Activated T-helper 17 cell treated with anti-CD3 and anti-CD28 coated beads, Interleukin-2, amount 50 U/mL, for 72 hours (primary cell): Measurements from ENCODE around the gene ZCWPW2. TPM values are rescaled to one million over a fixed set of nuclear protein-coding genes. Genes with fewer than 3 reads are reported as not detected.

Experiments used
- ATAC-seq: fragments of 150-1000 bp; cut with Tn5 transposase; replicated peaks from 2 replicates; pipeline ENCODE4 v1.10.0; 2021; ENCODE audit warnings: mild to moderate bottlenecking, moderate library complexity
- H3K27ac Mint-ChIP-seq: one replicate; pipeline ENCODE4 v1.8.0; 2022; ENCODE audit warnings: mixed read lengths
- H3K27me3 Mint-ChIP-seq: one replicate; pipeline ENCODE4 v1.8.0; 2022; ENCODE audit warnings: mixed read lengths
- H3K36me3 Mint-ChIP-seq: one replicate; pipeline ENCODE4 v1.8.0; 2022; ENCODE audit warnings: low read depth, mild to moderate bottlenecking, mixed read lengths
- H3K4me1 Mint-ChIP-seq: one replicate; pipeline ENCODE4 v1.8.0; 2022; ENCODE audit warnings: mixed read lengths
- H3K4me3 Mint-ChIP-seq: one replicate; pipeline ENCODE4 v1.8.0; 2022; ENCODE audit warnings: mild to moderate bottlenecking, mixed read lengths
- H3K9me3 Mint-ChIP-seq: one replicate; pipeline ENCODE4 v1.8.0; 2022; ENCODE audit warnings: mixed read lengths
- total RNA-seq, 2 donors: library from RNA; stranded (reverse); gene quantifications; one replicate each; pipeline ENCODE4 v1.2.3, GENCODE V29; 2022

The ZCWPW2 gene
- total RNA-seq, 2 donors from 2014 or later, result 0.22 to 0.37 TPM

GRCh38 chr3:28337230-28337629, 11.3 kb upstream of the ZCWPW2 start:
- Mint-ChIP-seq H3K4me1 (peaks cover 5% of the 10 kb centered on the region), H3K9me3 (no peaks in the 10 kb centered on the region), H3K27ac (no peak overlapping the region), H3K36me3 (peaks cover 56% of the 10 kb centered on the region), H3K27me3 (no peaks in the 10 kb centered on the region), H3K4me3 (no peak overlapping the region)
- no peak for ATAC-seq

- H3K36me3 Mint-ChIP-seq, result peaks cover 54% of the 10 kb centered on the region
- H3K27ac Mint-ChIP-seq, result peak overlapping the region; percentile 6
- no peaks in the 10 kb centered on the region for H3K9me3 Mint-ChIP-seq
- H3K4me3 Mint-ChIP-seq, result peak overlapping the region; percentile 29
- H3K4me1 Mint-ChIP-seq, result peaks cover 30% of the 10 kb centered on the region
- ATAC-seq, result no peak
- H3K27me3 Mint-ChIP-seq, result no peaks in the 10 kb centered on the region
These were observed 5.4 kb upstream of the ZCWPW2 start for GRCh38 chr3:28343144-28343543.

GRCh38 chr3:28345690-28346089, 2.8 kb upstream of the ZCWPW2 start:
- Mint-ChIP-seq H3K27me3 (no peaks in the 10 kb centered on the region), H3K4me1 (peaks cover 30% of the 10 kb centered on the region), H3K27ac (no peak overlapping the region), H3K4me3 (peak overlapping the region; percentile 97), H3K9me3 (no peaks in the 10 kb centered on the region), H3K36me3 (peaks cover 49% of the 10 kb centered on the region)
- no peak for ATAC-seq

GRCh38 chr3:28347374-28348264, 902 bp upstream of the ZCWPW2 start:
- Mint-ChIP-seq H3K27ac (peak overlapping the region; percentile 100), H3K27me3 (no peaks in the 10 kb centered on the region), H3K4me1 (peaks cover 21% of the 10 kb centered on the region), H3K9me3 (no peaks in the 10 kb centered on the region), H3K36me3 (peaks cover 55% of the 10 kb centered on the region), H3K4me3 (peak overlapping the region; percentile 97)
- peak; percentile 25 for ATAC-seq

GRCh38 chr3:28348265-28348628, 274 bp upstream of the ZCWPW2 start:
- Mint-ChIP-seq H3K9me3 (no peaks in the 10 kb centered on the region), H3K4me1 (peaks cover 15% of the 10 kb centered on the region), H3K27ac (peak overlapping the region; percentile 100), H3K4me3 (peak overlapping the region; percentile 97), H3K27me3 (no peaks in the 10 kb centered on the region), H3K36me3 (peaks cover 55% of the 10 kb centered on the region)
- ATAC-seq, result peak; percentile 83

- H3K36me3 Mint-ChIP-seq, result peaks cover 55% of the 10 kb centered on the region
- H3K27ac Mint-ChIP-seq, result peak overlapping the region; percentile 100
These were observed 1.0 kb downstream of the ZCWPW2 start for GRCh38 chr3:28349469-28350000.

GRCh38 chr3:28376424-28376823, 27.9 kb downstream of the ZCWPW2 start:
- Mint-ChIP-seq H3K27me3 (no peaks in the 10 kb centered on the region), H3K9me3 (peaks cover 22% of the 10 kb centered on the region), H3K4me1 (no peaks in the 10 kb centered on the region), H3K36me3 (no peaks in the 10 kb centered on the region), H3K4me3 (no peak overlapping the region), H3K27ac (no peak overlapping the region)
- no peak for ATAC-seq

More at GRCh38 chr3:28349469-28350000, 1.0 kb downstream of the ZCWPW2 start:
- Mint-ChIP-seq H3K27me3 (no peaks in the 10 kb centered on the region), H3K4me1 (peaks cover 13% of the 10 kb centered on the region), H3K4me3 (peak overlapping the region; percentile 97), H3K9me3 (peaks cover 5% of the 10 kb centered on the region)
- peak; percentile 1 for ATAC-seq

- no peak overlapping the region for H3K4me3 Mint-ChIP-seq
- no peaks in the 10 kb centered on the region for H3K36me3 Mint-ChIP-seq
- H3K27me3 Mint-ChIP-seq, result no peaks in the 10 kb centered on the region
- peaks cover 18% of the 10 kb centered on the region for H3K9me3 Mint-ChIP-seq
- no peaks in the 10 kb centered on the region for H3K4me1 Mint-ChIP-seq
- no peak for ATAC-seq
- H3K27ac Mint-ChIP-seq, result no peak overlapping the region
These were observed 37.5 kb downstream of the ZCWPW2 start for GRCh38 chr3:28386049-28386448.

GRCh38 chr3:28388978-28389377, 40.5 kb downstream of the ZCWPW2 start:
- H3K9me3 Mint-ChIP-seq, result peaks cover 37% of the 10 kb centered on the region
- H3K4me1 Mint-ChIP-seq, result no peaks in the 10 kb centered on the region
- no peak overlapping the region for H3K4me3 Mint-ChIP-seq
- no peaks in the 10 kb centered on the region for H3K27me3 Mint-ChIP-seq
- H3K36me3 Mint-ChIP-seq, result no peaks in the 10 kb centered on the region
- ATAC-seq, result no peak
- no peak overlapping the region for H3K27ac Mint-ChIP-seq

GRCh38 chr3:28399206-28399605, 50.7 kb downstream of the ZCWPW2 start:
- no peaks in the 10 kb centered on the region for H3K27me3 Mint-ChIP-seq

GRCh38 chr3:28406241-28406640, 57.7 kb downstream of the ZCWPW2 start:
- H3K9me3 Mint-ChIP-seq, result peaks cover 29% of the 10 kb centered on the region
- no peaks in the 10 kb centered on the region for H3K27me3 Mint-ChIP-seq
- no peak overlapping the region for H3K4me3 Mint-ChIP-seq
- H3K27ac Mint-ChIP-seq, result no peak overlapping the region
- no peaks in the 10 kb centered on the region for H3K36me3 Mint-ChIP-seq
- no peaks in the 10 kb centered on the region for H3K4me1 Mint-ChIP-seq
- ATAC-seq, result no peak

More at GRCh38 chr3:28399206-28399605, 50.7 kb downstream of the ZCWPW2 start:
- no peak for ATAC-seq
- Mint-ChIP-seq H3K4me1 (no peaks in the 10 kb centered on the region), H3K9me3 (peaks cover 46% of the 10 kb centered on the region), H3K36me3 (no peaks in the 10 kb centered on the region), H3K27ac (no peak overlapping the region), H3K4me3 (no peak overlapping the region)

- H3K27ac Mint-ChIP-seq, result no peak overlapping the region
- no peak overlapping the region for H3K4me3 Mint-ChIP-seq
- no peaks in the 10 kb centered on the region for H3K27me3 Mint-ChIP-seq
- ATAC-seq, result no peak
- H3K36me3 Mint-ChIP-seq, result no peaks in the 10 kb centered on the region
- H3K9me3 Mint-ChIP-seq, result peaks cover 6% of the 10 kb centered on the region
- no peaks in the 10 kb centered on the region for H3K4me1 Mint-ChIP-seq
These were observed 100.9 kb downstream of the ZCWPW2 start for GRCh38 chr3:28449398-28449797.

- no peaks in the 10 kb centered on the region for H3K4me1 Mint-ChIP-seq
- no peaks in the 10 kb centered on the region for H3K36me3 Mint-ChIP-seq
- no peak overlapping the region for H3K27ac Mint-ChIP-seq
- no peak for ATAC-seq
- H3K27me3 Mint-ChIP-seq, result no peaks in the 10 kb centered on the region
- no peak overlapping the region for H3K4me3 Mint-ChIP-seq
- H3K9me3 Mint-ChIP-seq, result peaks cover 16% of the 10 kb centered on the region
These were observed 114.3 kb downstream of the ZCWPW2 start for GRCh38 chr3:28462866-28463265.

- Mint-ChIP-seq H3K27ac (no peak overlapping the region), H3K9me3 (peaks cover 11% of the 10 kb centered on the region), H3K4me1 (no peaks in the 10 kb centered on the region), H3K27me3 (no peaks in the 10 kb centered on the region), H3K36me3 (no peaks in the 10 kb centered on the region), H3K4me3 (no peak overlapping the region)
- ATAC-seq, result peak; percentile 37
These were observed 118.9 kb downstream of the ZCWPW2 start for GRCh38 chr3:28467414-28467813.

GRCh38 chr3:28476194-28476593, 127.7 kb downstream of the ZCWPW2 start:
- ATAC-seq, result no peak
- no peaks in the 10 kb centered on the region for H3K36me3 Mint-ChIP-seq
- peaks cover 3% of the 10 kb centered on the region for H3K9me3 Mint-ChIP-seq
- no peaks in the 10 kb centered on the region for H3K27me3 Mint-ChIP-seq
- H3K27ac Mint-ChIP-seq, result no peak overlapping the region
- no peak overlapping the region for H3K4me3 Mint-ChIP-seq
- H3K4me1 Mint-ChIP-seq, result no peaks in the 10 kb centered on the region
